ENCODE results near the gene UTP25.
"Not testable (repeated sequence)": the region's sequence is repeated elsewhere in the genome, so short reads cannot be mapped to it uniquely, and the experiment has no call there.

Gene UTP25

GRCh38 chr1:209900734-209901133 is 73.0 kb downstream of the UTP25 start:
- no peak for DNase-seq

- no peak for DNase-seq
Measured at GRCh38 chr1:209901211-209901610, 73.4 kb downstream of the UTP25 start.

- not testable (repeated sequence) for DNase-seq
Measured at GRCh38 chr1:209904774-209905173, 77.0 kb downstream of the UTP25 start.
